ENCODE measurements around the gene MON1B. TPM values are rescaled to one million over a fixed set of nuclear protein-coding genes. Genes with fewer than 3 reads are reported as not detected.
"Not testable (repeated sequence)": the region's sequence is repeated elsewhere in the genome, so short reads cannot be mapped to it uniquely, and the experiment has no call there.

Gene MON1B
- total and polyA plus RNA-seq, 5 donors, result 9.1 to 25.2 (median 22.6) TPM

GRCh38 chr16:77220427-77220826 lies 29.4 kb downstream of the MON1B start:
- no peak overlapping the region for H3K4me3 ChIP-seq (ENCODE audit: low read length)
- no peaks in the 10 kb centered on the region for H3K27me3 ChIP-seq (ENCODE audit: control insufficient read depth, insufficient read depth)
- no peaks in the 10 kb centered on the region for H3K4me1 ChIP-seq (ENCODE audit: control insufficient read depth, insufficient read depth, low read length)
- ATAC-seq, result no peak
- H3K27ac ChIP-seq (ENCODE audit: low read length), result no peak overlapping the region
- WGBS, result 38% methylated on average over 3 of the region's 3 CpGs
- H3K9me3 ChIP-seq (ENCODE audit: control insufficient read depth, low read length), result no peaks in the 10 kb centered on the region
- intact Hi-C loops (cut with DNase I), result no loop called here
- DNase-seq, result no peak

GRCh38 chr16:77221482-77221881 lies 30.5 kb downstream of the MON1B start:
- Histone ChIP-seq H3K27ac (ENCODE audit: low read length) (no peak overlapping the region), H3K4me3 (ENCODE audit: low read length) (no peak overlapping the region), H3K9me3 (ENCODE audit: control insufficient read depth, low read length) (no peaks in the 10 kb centered on the region), H3K27me3 (ENCODE audit: control insufficient read depth, insufficient read depth) (no peaks in the 10 kb centered on the region), H3K4me1 (ENCODE audit: control insufficient read depth, insufficient read depth, low read length) (no peaks in the 10 kb centered on the region)
- no peak for ATAC-seq
- 86% methylated on average over 4 of the region's 4 CpGs for WGBS
- DNase-seq, result no peak
- intact Hi-C loops (cut with DNase I), result no loop called here

GRCh38 chr16:77223184-77223583 lies 32.2 kb downstream of the MON1B start:
- no peak for DNase-seq
- Histone ChIP-seq H3K27me3 (ENCODE audit: control insufficient read depth, insufficient read depth) (no peaks in the 10 kb centered on the region), H3K4me3 (ENCODE audit: low read length) (no peak overlapping the region), H3K9me3 (ENCODE audit: control insufficient read depth, low read length) (no peaks in the 10 kb centered on the region), H3K4me1 (ENCODE audit: control insufficient read depth, insufficient read depth, low read length) (no peaks in the 10 kb centered on the region), H3K27ac (ENCODE audit: low read length) (no peak overlapping the region)
- ATAC-seq, result no peak
- 67% methylated on average over 10 of the region's 10 CpGs for WGBS
- intact Hi-C loops (cut with DNase I), result no loop called here

- H3K4me3 ChIP-seq (ENCODE audit: low read length), result no peak overlapping the region
- H3K4me1 ChIP-seq (ENCODE audit: control insufficient read depth, insufficient read depth, low read length), result no peaks in the 10 kb centered on the region
- no peaks in the 10 kb centered on the region for H3K9me3 ChIP-seq (ENCODE audit: control insufficient read depth, low read length)
- no peak overlapping the region for H3K27ac ChIP-seq (ENCODE audit: low read length)
- no peaks in the 10 kb centered on the region for H3K27me3 ChIP-seq (ENCODE audit: control insufficient read depth, insufficient read depth)
- no peak for DNase-seq
- ATAC-seq, result no peak
- intact Hi-C loops (cut with DNase I), result no loop called here
- WGBS, result 73% methylated on average over 3 of the region's 3 CpGs
Observed at GRCh38 chr16:77225182-77225581, 34.2 kb downstream of the MON1B start.

GRCh38 chr16:77227745-77228144 lies 36.8 kb downstream of the MON1B start:
- DNase-seq (no peak), ATAC-seq (no peak)
- Histone ChIP-seq H3K4me1 (ENCODE audit: control insufficient read depth, insufficient read depth, low read length) (no peaks in the 10 kb centered on the region), H3K4me3 (ENCODE audit: low read length) (no peak overlapping the region), H3K27ac (ENCODE audit: low read length) (no peak overlapping the region), H3K9me3 (ENCODE audit: control insufficient read depth, low read length) (no peaks in the 10 kb centered on the region), H3K27me3 (ENCODE audit: control insufficient read depth, insufficient read depth) (no peaks in the 10 kb centered on the region)
- intact Hi-C loops (cut with DNase I), result no loop called here
- 88% methylated on average over 5 of the region's 5 CpGs for WGBS

- no peak for DNase-seq
- WGBS, result 71% methylated on average over 3 of the region's 3 CpGs
- Histone ChIP-seq H3K4me1 (ENCODE audit: control insufficient read depth, insufficient read depth, low read length) (no peaks in the 10 kb centered on the region), H3K27ac (ENCODE audit: low read length) (no peak overlapping the region), H3K9me3 (ENCODE audit: control insufficient read depth, low read length) (no peaks in the 10 kb centered on the region), H3K27me3 (ENCODE audit: control insufficient read depth, insufficient read depth) (no peaks in the 10 kb centered on the region), H3K4me3 (ENCODE audit: low read length) (no peak overlapping the region)
- ATAC-seq, result no peak
- intact Hi-C loops (cut with DNase I), result loop anchor here in 1 of 4 donors (10.0 kb wide), 1 partner anchor 434 kb away; no protein-coding TSS in a partner anchor
Observed at GRCh38 chr16:77231047-77231446, 40.1 kb downstream of the MON1B start.

GRCh38 chr16:77233799-77234519 lies 43.0 kb downstream of the MON1B start:
- Histone ChIP-seq H3K9me3 (ENCODE audit: control insufficient read depth, low read length) (no peaks in the 10 kb centered on the region), H3K4me1 (ENCODE audit: control insufficient read depth, insufficient read depth, low read length) (peaks cover 2% of the 10 kb centered on the region), H3K27ac (ENCODE audit: low read length) (no peak overlapping the region), H3K4me3 (ENCODE audit: low read length) (no peak overlapping the region), H3K27me3 (ENCODE audit: control insufficient read depth, insufficient read depth) (no peaks in the 10 kb centered on the region)
- ATAC-seq (no peak), DNase-seq (no peak)
- WGBS, result 73% methylated on average over 9 of the region's 9 CpGs
- intact Hi-C loops (cut with DNase I), result loop anchor here in 1 of 4 donors (10.0 kb wide), 1 partner anchor 431 kb away; no protein-coding TSS in a partner anchor

GRCh38 chr16:77234611-77235010 lies 43.6 kb downstream of the MON1B start:
- Histone ChIP-seq H3K4me1 (ENCODE audit: control insufficient read depth, insufficient read depth, low read length) (peaks cover 2% of the 10 kb centered on the region), H3K9me3 (ENCODE audit: control insufficient read depth, low read length) (no peaks in the 10 kb centered on the region), H3K4me3 (ENCODE audit: low read length) (no peak overlapping the region), H3K27ac (ENCODE audit: low read length) (no peak overlapping the region), H3K27me3 (ENCODE audit: control insufficient read depth, insufficient read depth) (no peaks in the 10 kb centered on the region)
- no peak for DNase-seq
- WGBS, result 40% methylated on average over 11 of the region's 11 CpGs
- intact Hi-C loops (cut with DNase I), result loop anchor here in 3 of 4 donors (5.0 to 10.0 kb wide), 3 partner anchors 348 to 430 kb away; no protein-coding TSS in a partner anchor
- ATAC-seq, result no peak

- DNase-seq (peak; percentile 85 to 93 (median 93)), ATAC-seq (peak; percentile 97)
- H3K9me3 ChIP-seq (ENCODE audit: control insufficient read depth, low read length), result no peaks in the 10 kb centered on the region
- intact Hi-C loops (cut with DNase I), result loop anchor here in 3 of 4 donors (2.0 to 10.0 kb wide), 5 partner anchors 346 to 429 kb away; no protein-coding TSS in a partner anchor
- H3K27me3 ChIP-seq (ENCODE audit: control insufficient read depth, insufficient read depth), result no peaks in the 10 kb centered on the region
- 1% methylated on average over 21 of the region's 21 CpGs for WGBS
- H3K4me1 ChIP-seq (ENCODE audit: control insufficient read depth, insufficient read depth, low read length), result peaks cover 2% of the 10 kb centered on the region
- H3K4me3 ChIP-seq (ENCODE audit: low read length), result peak overlapping the region; percentile 22
- H3K27ac ChIP-seq (ENCODE audit: low read length), result no peak overlapping the region
Observed at GRCh38 chr16:77236063-77236511, 45.1 kb downstream of the MON1B start.

GRCh38 chr16:77238593-77238992 lies 47.6 kb downstream of the MON1B start:
- intact Hi-C loops (cut with DNase I), result loop anchor here (2.0 to 10.0 kb wide), 4 partner anchors 344 to 426 kb away; no protein-coding TSS in a partner anchor
- no peaks in the 10 kb centered on the region for H3K27me3 ChIP-seq (ENCODE audit: control insufficient read depth, insufficient read depth)
- DNase-seq (no peak), ATAC-seq (no peak)
- H3K27ac ChIP-seq (ENCODE audit: low read length), result no peak overlapping the region
- H3K4me1 ChIP-seq (ENCODE audit: control insufficient read depth, insufficient read depth, low read length), result peaks cover 2% of the 10 kb centered on the region
- H3K9me3 ChIP-seq (ENCODE audit: control insufficient read depth, low read length), result no peaks in the 10 kb centered on the region
- no peak overlapping the region for H3K4me3 ChIP-seq (ENCODE audit: low read length)
- 78% methylated on average over 5 of the region's 5 CpGs for WGBS

GRCh38 chr16:77242471-77242870 lies 51.5 kb downstream of the MON1B start:
- not testable (repeated sequence) for H3K9me3 ChIP-seq (ENCODE audit: control insufficient read depth, low read length); H3K4me1 ChIP-seq (ENCODE audit: control insufficient read depth, insufficient read depth, low read length); H3K4me3 ChIP-seq (ENCODE audit: low read length); ATAC-seq; H3K27ac ChIP-seq (ENCODE audit: low read length); DNase-seq; H3K27me3 ChIP-seq (ENCODE audit: control insufficient read depth, insufficient read depth)
- intact Hi-C loops (cut with DNase I), result loop anchor here in 1 of 4 donors (10.0 kb wide), 1 partner anchor 422 kb away; no protein-coding TSS in a partner anchor
- 88% methylated on average over 5 of the region's 5 CpGs for WGBS

Data from right cardiac atrium (tissue), 5 donors.